Stromal cell of bone marrow (primary cell): ENCODE results near the gene PLA2G4D.
A peak's percentile ranks its signal among the peaks of the same experiment; 100 is the strongest.

Source experiments
- DNase-seq: peaks from one replicate; pipeline ENCODE4 v3.0.0-alpha.2; 2012; ENCODE audit warnings: low read depth

Gene PLA2G4D, protein sequence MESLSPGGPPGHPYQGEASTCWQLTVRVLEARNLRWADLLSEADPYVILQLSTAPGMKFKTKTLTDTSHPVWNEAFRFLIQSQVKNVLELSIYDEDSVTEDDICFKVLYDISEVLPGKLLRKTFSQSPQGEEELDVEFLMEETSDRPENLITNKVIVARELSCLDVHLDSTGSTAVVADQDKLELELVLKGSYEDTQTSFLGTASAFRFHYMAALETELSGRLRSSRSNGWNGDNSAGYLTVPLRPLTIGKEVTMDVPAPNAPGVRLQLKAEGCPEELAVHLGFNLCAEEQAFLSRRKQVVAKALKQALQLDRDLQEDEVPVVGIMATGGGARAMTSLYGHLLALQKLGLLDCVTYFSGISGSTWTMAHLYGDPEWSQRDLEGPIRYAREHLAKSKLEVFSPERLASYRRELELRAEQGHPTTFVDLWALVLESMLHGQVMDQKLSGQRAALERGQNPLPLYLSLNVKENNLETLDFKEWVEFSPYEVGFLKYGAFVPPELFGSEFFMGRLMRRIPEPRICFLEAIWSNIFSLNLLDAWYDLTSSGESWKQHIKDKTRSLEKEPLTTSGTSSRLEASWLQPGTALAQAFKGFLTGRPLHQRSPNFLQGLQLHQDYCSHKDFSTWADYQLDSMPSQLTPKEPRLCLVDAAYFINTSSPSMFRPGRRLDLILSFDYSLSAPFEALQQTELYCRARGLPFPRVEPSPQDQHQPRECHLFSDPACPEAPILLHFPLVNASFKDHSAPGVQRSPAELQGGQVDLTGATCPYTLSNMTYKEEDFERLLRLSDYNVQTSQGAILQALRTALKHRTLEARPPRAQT

DNA sequence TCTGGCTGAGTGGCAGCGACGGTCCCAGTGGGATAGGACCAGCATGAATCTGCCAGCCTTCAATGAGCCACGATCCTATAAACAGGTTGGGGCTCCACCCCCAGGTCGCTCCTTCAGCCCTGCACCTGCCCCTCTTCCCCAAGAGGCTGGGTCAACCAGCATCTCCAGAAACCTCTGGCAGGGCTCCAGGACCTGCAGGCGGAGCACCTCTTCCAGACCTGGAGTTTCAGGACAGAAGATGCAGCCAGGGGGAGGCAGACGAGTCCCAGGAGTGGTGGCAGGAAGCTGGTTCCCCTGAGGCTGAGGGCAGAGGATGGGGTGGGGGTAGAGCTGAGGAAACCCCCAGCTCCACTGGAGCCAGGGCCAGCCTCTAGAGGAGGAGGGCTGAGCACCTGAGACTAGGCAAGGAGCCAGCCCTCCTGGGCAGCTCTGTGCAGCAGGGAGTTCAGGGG lies at the start of gene PLA2G4D:
PLA2G4D (minus strand) TSS at position 51 of the 452 bp plus-strand sequence. CDS start 103 bp downstream, outside the sequence.
- DNase-seq: no peak

DNA sequence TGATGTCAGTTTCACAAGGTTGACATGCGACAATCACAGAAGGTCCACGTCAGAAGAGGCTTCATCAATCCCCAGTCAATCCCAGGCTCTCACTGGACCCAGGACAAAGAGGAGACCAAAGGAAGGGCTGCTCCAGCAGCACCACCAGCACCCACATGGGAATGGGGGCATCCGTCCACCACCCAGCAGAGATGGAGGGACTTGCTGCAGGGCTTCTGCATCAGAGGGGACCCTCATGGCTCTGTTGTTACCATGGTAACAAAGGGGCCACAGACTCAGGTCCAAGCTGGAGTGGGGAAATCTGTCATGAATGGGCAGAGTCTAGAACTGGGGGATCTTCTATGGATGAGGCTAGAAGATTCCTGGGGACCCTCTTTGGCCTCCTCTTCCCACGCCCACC lies 49.0 kb upstream of the PLA2G4D start:
- DNase-seq: no peak

DNA sequence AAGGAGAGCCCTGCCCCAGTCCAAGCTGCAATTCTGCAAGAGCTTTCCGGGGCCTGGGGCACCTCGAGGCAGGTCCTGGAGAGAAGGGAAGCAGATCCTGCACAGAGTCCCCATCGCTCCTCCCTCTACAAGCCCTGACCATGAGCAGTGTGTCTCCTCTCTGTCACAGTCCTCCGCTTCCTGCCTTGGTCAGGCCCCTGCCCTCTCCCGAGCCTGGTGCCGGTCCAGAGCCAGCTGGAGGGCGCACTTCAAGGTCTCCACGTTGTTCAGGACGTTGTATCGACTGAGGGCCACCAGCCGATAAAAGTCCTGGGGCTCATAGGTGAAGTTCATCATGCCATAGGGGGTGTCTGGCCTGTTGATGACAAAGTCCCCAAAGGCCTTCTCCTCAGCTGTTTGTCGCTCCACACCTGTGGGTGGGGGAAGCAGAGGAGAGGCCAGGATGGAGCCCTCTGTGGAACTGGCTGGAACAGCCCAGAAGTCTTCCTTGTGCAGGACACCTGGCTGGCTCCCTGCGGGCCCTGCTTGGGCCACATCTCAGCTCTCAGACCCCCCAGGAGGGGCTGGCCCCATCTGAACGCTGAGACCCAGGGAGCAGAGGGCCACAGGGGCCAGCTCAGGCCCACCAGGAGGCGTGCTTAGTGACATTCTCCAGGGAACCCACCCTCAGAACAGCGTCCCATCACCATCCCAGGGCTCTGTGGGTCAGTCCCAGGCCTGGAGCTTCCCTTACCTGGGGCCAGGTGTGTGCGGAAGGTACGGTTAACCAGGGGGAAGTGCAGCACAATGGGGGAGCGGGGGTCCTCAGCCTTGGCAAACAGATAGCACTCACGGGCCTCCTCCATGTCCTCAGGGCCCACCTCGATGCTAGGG lies 47.7 kb upstream of the PLA2G4D start:
- no peak for DNase-seq

DNA sequence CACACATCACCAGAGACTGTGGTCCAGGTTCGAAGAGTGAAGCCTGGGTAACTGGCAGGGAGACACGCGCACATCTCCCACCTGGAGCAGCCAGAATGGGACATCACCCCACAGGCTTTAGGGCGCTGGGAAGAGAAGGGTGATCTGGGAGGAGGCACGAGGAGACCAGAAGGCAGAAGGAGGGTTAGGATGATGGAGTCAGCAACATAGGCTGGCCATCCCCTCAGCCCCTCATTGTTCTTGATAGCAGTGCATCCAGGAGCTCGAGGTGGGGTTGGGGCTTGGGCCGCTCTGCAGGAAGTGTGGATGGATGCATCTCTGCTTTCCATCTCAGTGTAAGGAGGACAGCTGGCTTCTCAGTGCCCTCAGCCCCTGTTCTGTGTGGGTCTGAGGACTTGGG lies 46.9 kb upstream of the PLA2G4D start:
- DNase-seq: no peak

DNA sequence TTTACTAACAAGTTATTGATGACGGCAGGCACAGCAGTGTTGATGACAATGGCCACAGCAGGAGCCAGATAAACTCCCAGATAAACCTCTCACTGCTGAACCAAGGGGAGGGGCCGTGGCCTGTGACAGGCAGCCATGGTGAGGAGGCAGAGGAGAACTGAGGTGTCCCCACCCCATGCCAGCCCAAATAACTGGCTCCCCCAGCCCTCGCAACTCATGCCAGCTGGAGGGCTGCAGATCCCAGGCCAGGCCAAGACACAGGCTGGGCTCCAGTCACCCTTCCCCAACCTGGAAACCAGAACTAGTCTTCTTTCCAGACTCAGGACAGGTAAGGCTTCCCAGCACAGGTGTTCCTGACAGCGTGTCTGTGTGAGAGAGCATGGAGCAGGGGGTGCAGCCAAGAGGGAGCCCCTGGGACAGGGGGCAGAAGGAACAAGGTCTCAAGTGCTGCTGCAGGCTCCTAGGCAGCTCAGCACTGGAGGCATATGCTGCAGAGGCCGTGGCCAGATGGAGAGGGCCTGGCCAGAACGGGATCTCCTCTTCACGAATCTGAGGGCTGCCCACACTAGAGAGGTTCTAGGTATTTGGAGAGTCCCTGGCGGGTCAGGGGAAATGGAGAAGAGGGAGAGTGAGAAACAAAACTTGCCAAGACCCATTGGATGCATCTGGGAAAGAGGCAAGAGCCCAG lies 46.2 kb upstream of the PLA2G4D start:
- DNase-seq: no peak

DNA sequence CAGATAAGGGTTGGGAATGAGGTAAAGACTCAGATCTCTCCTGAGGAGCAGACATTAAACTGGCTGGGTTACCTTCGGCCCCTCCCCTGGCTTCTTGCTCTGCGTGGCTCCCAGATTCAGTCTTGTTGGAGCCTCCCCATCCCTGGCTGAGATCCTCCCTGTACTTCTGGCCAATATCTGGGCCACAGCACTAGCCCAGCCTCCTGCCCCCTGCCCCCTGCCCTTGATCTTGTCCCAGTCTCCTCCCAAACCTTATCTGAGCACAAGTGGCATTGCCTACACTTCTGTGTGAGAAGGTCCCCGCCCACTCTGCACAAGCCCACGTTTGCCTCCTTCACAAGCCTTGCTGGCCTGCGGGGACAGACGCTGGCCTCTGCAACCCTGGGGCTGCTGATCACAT lies 45.2 kb upstream of the PLA2G4D start:
- no peak for DNase-seq

DNA sequence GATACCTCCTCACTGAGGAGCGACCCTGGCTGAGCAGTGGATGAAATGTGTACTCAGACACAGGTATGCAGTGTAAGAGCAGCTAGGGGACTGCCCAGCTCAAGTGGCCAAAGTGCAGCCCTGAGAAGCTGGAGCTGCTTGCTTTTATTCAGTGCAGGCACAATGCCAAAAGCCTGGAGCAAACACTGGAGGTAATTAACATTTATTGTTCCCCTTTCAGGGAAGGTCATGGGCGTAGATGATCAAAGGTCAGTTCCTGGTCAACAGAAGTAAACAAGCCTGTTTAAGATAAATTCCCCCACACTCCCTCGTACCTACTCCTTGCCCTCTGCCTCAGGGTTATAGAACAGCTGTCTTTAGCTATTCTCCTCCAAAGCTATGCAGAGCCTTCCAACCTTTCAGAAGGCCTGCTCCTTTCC lies 44.6 kb upstream of the PLA2G4D start:
- DNase-seq: no peak

DNA sequence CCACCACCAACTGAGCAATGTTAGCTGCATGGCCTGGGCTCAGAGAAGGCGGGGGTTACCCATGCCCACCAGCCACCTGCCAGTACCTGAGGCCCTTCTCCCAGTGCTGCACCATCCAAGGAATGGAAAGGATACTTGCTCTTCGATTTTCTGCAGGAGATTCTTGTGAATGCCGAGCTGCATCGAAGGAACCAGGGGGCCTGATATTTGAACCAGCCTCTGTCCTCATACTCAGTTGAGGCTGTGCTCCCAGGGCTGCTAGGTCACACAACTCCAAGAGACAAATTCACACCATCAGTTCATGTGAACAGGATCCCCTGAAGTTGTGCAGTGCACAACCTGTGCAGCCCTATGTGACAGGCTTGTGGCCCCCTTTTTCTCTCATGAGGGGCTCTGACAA lies 44.0 kb upstream of the PLA2G4D start:
- DNase-seq: no peak

DNA sequence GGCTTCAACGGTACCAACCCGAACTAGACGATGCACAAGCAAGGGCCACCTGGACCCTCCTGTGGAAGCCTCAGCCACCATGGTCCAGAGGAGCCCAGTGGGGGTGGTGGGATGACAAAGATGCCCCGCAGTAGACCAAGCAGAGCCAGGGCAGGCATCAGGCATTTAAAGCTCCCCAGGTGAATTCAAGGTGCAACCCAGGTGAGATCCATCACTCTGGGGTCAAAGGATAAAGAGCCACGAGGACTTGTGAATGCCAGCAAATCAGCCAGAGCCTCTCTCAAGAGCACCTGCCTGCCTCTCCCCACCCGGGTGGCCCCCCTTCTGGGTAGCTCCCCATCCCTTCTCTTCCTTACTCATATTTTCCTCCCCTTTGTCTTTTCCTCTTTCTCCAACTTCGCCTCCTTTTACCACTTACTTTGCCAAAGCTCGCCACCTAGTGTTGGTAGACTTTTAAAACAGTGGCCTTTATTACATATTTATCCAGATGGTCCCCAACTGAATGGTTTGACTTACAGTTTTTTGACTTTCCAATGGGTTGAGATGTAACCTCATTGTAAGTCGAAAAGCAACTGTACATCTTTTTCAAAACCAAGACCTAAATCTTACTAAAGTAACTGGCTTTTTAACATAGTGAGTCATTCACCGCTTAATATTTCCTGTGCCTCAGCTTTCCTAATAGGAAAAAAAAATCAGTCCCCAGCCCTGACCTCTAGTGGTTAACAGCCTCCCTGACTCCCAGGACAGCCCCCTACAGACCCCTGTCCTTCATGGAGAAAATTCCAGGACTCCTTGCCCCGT lies 43.3 kb upstream of the PLA2G4D start:
- peak; percentile 46 for DNase-seq

DNA sequence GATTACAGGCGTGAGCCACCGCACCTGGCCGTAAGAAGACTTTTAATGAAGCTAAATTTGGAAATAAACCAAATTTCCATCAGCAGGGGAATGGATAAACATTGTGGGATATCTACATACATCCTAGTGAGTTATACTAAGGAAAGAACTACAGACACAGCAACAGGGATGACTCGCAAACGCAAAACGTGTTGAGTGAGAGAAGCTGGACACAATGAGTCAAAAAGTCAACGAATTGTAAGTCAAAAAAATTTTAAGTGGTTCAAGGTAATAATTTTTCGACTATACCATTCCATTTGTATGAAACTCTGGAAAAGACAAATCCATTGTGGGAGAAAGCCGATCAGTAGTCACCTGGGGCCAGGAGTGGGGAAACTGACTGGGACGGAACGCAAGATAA lies 42.2 kb upstream of the PLA2G4D start:
- DNase-seq: no peak

DNA sequence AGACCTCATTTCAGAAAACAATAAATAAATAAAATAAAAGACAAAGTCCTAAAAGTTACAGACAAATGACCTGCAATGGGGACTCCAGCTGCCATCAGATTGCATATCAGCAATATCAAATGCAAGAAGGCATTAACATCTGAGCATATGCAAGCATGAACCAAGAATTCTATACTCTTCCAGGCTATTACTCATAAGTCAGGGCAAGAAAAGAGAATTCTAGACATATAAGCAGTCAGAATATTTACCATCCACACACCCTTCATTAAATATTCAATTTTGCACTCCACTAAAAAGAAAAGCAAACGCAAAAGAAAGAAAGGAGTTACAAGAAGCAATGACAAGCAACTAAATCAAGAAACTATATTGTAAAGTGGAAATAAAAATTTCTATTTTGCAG lies 41.0 kb upstream of the PLA2G4D start:
- DNase-seq: no peak

DNA sequence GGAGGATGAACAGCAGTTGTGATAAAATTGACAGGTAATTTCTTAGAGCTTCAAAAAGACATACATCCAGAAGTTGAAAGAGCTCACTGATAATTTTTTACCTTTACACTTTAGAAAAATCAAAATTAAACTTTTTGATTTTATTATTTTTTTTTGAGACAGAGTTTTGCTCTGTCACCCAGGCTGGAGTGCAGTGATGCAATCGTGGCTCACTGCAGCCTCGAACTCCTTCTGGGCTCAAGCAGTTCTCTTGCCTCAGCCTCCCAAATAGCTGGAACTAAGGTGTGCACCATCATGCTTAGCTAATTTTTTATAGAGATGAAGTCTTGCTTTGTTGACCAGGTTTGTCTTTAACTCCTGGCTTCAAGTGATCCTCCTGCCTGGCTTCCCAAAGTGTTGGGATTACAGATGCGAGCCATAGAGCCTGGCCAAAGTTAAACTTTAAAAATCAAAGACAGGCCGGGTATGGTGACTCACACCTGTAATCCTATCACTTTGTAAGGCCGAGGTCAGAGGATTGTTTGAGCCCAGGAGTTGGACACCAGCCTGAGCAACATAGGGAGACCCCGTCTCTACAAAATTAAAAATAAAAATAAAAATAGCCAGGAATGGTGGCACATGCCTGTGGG lies 40.4 kb upstream of the PLA2G4D start:
- no peak for DNase-seq

DNA sequence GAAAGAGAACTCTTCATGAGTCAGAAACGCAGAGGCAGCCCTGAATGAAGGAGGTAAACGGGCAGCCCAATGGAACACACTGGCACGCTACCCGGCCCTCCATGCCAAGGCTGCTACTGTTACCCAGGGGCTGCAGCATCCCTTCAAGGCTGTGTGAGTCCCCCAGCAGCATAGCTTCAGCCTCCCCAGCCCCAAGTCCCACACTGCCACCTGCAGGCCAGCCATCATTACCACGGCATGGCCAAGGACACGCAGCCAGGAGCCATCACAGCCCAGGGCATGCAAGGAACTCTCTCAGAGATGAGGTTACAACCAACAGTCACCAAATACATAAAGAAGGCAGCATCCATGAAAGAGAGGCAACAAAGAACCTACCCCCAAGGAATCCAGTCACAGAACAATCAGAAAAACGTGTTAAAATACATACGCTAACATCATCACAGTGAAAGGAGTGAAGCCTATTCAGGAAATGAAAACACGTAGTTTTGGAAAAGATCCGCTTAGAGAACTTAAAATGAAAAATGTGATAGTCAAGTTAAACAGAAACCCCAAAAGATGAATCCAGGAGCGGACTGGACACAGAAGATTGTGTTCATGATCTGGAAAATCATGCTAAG lies 39.6 kb upstream of the PLA2G4D start:
- no peak for DNase-seq

DNA sequence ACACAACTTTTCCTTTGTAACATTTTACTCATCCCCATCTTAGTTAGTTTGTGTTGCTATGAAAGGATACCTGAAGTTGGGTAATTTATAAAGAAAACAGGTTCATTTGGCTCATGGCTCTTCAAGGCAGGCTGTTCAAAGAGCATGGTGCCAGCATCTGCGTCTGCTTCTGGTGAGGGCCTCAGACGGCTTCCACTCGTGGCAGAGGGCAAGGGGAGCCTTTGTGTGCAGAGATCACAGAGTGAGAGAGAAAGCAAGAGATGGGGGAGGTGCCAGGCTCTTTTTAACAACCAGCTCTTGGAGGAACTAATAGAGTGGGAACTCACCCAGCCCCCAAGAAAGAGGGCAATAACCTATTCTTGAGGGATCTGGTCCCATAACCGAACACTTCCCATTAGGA lies 39.0 kb upstream of the PLA2G4D start:
- DNase-seq: no peak

DNA sequence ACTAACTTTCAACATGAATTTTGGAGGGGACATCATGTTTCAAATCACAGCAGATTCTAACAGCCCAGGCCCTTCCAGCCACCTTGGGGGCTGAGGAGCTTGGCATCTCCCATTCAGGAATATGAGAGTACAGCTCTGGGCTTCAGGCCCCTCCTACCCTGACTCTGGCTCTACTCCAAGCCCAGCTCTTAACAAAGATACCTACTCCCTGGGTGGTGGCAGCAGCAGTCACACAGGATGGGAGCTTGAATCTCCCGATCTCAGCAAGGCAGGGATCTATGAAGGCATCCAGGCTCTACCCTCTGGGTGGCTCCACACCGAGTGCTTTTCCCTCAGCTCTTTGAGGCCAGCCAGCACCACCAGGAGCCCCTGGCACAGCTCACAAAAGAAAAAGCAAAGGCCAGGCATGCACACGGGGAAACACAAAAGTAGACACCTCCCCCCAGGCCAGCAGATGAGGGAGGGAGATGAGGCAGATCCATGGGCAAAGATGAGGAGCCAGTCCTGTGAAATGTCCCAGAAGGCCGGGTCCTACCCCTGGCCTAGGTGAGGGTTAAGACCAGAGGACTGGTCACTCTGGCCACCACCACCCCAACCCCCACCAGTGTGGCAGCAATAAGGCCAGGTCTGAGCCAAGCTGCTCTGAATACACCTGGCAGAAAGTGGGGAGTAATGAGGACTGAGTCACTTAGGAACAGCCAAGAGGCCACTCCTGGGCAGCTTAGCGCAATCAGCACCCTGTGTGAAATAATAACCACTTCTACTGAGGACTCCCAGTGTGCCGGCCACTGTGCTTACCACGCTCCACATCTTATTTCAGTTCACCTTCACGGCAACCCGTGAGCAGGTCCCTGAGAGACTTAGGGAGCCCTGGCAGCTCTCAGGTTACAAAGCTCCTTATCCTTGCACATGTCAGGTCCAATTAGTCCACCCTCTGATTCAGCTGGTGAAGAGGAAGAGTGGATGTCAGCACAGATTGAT lies 37.8 kb upstream of the PLA2G4D start:
- DNase-seq: no peak

DNA sequence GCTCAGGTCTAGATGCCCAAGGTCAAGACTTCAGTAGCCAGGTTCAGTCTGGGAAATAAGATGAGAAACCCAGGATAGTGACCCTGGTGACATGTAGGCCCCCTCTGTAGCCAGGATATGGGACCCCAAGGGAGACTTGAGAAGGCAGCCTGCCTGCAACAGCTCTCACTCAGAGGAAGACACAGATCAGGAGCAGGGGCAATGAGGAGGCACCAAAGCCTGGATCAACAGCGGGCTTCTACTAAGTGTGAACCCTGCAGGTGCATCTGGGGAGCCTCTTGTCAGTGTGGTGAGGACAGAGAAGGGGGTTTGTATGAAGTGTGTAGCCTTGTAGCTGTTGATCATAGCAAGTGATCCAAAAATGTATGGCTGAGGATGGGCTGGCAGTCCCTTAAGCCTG lies 36.6 kb upstream of the PLA2G4D start:
- DNase-seq: no peak

DNA sequence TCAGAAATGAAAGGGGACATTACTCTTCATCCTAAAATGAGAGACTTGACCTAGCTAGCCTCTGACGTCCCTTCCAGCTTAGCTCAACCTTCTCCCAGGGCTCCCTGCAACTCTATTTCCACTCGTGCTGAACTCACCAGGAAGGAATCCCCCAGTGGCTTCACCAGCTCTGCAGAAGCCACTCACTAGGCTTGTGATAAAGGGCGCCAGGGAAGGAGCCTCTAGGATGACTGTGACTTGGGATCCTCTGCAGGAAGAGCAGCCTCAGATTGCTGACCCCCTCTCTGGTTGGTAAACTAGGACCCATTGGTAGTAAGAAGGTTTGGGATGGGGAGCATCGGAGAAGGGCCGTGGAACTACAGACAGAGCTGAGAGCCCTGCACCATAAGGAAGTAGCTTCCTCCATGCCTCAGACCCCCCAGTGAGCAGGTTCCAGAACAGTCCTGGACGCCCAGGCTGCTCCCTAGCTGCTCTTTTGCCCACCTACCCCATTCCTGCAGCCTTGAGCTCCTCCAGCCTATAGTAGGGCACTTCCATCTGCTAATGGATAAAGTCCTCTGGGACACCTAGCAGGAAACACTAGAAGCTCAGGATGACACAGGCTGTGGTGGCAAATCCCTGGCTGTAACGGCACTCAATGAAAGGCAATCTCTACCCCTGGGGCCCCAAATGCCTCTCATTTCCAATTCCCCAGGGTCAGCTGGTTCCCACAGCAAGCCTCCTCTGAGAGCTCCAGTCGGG lies 36.1 kb upstream of the PLA2G4D start:
- DNase-seq: no peak

DNA sequence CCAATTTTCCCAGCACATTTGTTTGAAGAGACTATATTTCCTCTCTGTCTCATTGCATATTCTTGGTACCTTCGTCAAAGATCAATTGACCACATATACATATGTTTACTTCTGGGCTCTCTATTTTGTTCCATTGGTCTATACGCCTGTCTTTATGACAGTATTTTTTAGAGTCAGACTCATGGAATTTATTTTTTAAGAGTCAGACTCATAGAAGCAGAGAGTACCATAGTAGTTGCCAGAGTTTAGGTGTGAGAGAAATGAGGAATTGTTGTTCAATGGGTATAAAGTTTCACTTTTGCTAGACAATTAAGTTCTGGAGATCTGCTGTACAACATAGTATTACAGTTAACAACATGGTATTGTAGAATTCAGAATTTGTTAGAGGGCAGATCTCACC lies 35.0 kb upstream of the PLA2G4D start:
- DNase-seq: no peak
